Suprapubic skin (tissue), 3 donors: ENCODE results near the gene PHGDH.

ENCODE experiments used
- CTCF ChIP-seq, 2 donors: fragments of 200-600 bp in 1 of 2; fragments of 450-650 bp in 1 of 2; sonication (generic) in 1 of 2; IDR thresholded peaks; one replicate each; pipeline ENCODE4 v1.5.1; 2016 to 2019; ENCODE audit warnings: antibody characterized with exemption in 2 of 2, mild to moderate bottlenecking in 1 of 2, moderate library complexity in 1 of 2
- EP300 ChIP-seq: sonication (generic); formaldehyde crosslinking; IDR thresholded peaks from one replicate; pipeline ENCODE4 v1.6.1; 2017; ENCODE audit warnings: antibody characterized with exemption
- POLR2A ChIP-seq, 2 donors: fragments of 450-650 bp; IDR thresholded peaks; one replicate each; pipeline ENCODE4 v1.6.1; 2017; ENCODE audit warnings: antibody characterized with exemption in 2 of 2, mild to moderate bottlenecking in 2 of 2, moderate library complexity in 2 of 2

- TF ChIP-seq CTCF (IDR thresholded peaks at IDR 0.05) (no peak), POLR2A (IDR thresholded peaks at IDR 0.05) (no peak), EP300 (no peak)
Observed at GRCh38 chr1:119724611-119725218, 13.0 kb downstream of the PHGDH start.
